Measurements from ENCODE around the gene UBE2Q1.
"Not testable (repeated sequence)": the region's sequence is repeated elsewhere in the genome, so short reads cannot be mapped to it uniquely, and the experiment has no call there.

The UBE2Q1 gene

DNA sequence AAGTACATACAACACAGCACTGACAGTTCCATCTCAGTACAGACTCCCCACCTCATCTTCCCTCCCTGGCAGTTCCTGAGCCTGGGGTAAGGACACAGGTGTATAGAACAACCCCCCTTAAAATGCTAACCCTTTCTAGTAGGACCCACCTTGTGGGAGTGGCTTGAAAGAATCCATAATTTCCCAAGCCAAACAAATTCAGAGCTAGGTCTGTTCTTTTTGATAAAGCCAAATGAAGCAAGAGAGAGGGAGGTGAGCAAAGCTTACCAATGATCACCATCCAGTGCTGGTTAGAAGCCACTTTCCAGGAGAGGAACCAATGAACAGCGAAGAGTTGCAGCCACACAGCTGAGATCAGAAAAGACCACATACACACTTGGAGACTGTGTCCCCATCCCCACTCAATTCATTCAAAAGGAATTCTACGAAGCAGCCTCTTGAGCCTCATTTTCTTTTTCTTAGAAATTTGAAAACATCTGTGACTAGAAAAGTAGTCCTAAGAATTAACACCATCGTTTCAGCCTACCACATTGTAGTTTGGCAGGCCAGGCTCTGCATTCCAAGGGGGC lies 9.2 kb downstream of the UBE2Q1 start:
- DNase-seq = no peak

DNA sequence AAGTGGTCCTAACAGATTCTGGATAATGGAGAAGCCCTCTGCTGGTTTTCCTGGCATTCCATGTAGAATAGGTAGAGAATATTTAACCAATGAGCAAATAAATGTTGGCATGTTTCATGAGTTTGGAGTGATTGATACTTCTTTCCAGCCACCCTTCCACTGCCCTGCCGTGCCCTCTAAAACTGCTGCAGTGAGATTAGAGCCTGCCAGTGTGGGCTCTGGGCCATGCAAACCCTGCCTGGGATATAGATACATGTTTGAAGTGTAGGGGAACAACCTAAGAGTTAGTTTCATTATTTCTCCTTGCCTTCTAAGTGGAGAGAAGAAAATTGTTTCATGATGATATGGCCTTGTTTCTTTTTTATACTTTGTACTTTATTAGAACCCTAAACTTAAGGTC lies 10.4 kb downstream of the UBE2Q1 start:
- DNase-seq = no peak

GRCh38 chr1:154547105-154547732 lies 11.2 kb downstream of the UBE2Q1 start:
- DNase-seq = no peak

DNA sequence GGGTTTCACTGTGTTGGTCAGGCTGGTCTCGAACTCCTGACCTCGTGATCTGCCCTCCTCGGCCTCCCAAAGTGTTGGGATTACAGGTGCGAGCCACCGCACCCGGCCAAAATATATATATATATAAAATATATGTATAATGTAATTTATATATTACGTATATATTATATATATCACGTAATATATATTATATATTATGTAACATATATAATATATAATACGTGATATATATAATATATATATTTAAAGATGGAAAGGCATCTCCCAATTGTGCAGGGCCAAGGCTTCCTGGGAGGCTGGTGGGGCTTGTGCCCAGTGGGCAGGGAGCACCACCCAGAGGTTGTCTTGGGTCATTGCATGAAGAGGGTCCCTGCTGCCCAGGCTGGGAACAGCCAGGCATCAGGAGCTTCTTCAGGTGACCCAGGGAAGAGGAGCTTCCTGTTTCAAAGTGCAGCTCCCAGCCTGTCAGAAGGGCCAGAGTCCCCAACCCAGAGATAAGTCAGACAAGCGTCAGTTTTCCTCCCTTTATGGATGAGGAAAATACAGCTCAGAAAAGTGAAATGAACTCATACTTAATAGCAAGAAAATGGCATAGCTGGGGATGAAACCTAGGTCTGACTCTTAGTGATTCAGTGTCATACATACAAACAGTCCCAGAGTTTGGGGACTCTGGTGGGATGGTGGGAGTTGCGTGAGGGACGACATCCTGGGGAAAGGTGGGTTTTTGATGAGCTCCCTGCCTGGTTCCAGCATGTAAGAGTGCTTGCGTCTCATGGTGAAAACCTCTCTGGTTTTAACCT lies 12.0 kb downstream of the UBE2Q1 start:
- no peak for DNase-seq

- no peak for DNase-seq
Measured at GRCh38 chr1:154541231-154541630, 17.2 kb downstream of the UBE2Q1 start.

DNA sequence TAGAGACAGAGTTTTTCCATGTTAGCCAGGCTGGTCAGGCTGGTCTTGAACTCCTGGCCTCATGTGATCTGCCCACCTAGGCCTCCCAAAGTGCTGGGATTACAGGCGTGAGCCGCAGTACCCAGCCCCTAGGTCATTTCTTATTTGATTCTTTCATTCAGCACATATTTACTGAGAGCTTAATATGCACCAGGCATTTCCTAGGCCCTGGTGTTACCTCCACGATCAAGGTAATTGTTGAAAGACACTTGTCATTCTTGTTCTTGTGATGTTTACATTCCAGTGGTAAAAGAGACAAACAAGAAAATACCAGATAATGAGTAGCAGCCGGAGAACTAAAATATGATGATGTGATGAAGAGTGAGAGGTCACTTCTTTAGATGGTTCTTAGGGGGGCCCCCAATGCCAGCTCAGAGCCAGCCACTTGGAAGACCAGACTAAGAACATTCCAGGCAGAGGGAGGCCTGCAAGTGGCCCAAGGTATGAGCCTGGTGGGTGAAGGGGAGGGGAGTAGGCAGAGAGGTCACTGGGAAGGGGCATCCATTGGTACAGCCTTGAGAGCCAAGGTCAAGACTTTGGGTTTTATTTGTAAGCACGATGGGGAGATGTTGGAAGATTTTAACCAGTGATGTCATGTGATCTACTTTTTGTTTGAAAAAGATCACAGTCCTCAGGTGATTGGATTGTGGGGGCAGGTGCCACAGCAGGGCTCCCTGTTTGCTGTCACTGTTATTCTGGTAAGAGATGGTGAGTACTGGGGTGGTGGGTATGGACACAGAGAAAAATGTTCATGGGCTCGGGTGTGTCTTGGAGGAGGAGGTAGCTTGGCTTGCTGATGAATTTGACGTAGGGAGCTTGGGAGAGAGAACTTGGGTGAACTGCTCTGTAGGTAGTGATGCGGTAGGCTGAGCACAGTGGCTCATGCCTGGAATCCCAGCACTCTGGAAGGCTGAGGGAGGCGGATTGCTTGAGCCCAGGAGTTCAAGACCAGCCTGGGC lies 18.7 kb downstream of the UBE2Q1 start:
- no peak for DNase-seq

GRCh38 chr1:154536570-154536969 lies 21.9 kb downstream of the UBE2Q1 start:
- DNase-seq = no peak

GRCh38 chr1:154533952-154534844 lies 24.3 kb downstream of the UBE2Q1 start:
- no peak for DNase-seq

DNA sequence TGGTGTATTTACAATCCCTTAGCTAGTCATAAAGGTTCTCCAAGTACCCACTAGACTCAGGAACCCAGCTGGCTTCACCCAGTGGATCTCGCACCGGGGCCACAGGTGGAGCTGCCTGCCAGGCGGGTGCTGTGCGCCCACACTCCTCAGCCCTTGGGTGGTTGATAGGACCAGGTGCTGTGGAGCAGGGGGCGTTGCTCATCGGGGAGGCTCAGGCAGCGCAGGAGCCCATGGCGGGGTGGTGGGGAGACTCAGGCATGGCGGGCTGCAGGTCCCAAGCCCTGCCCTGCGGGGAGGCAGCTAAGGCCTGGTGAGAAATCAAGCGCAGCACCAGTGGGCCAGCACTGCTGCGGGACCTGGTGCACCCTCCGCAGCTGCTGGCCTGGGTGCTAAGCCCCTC lies 26.5 kb downstream of the UBE2Q1 start:
- not testable (repeated sequence) for DNase-seq

- no peak for DNase-seq
Measured at GRCh38 chr1:154529308-154529707, 29.2 kb downstream of the UBE2Q1 start.

DNA sequence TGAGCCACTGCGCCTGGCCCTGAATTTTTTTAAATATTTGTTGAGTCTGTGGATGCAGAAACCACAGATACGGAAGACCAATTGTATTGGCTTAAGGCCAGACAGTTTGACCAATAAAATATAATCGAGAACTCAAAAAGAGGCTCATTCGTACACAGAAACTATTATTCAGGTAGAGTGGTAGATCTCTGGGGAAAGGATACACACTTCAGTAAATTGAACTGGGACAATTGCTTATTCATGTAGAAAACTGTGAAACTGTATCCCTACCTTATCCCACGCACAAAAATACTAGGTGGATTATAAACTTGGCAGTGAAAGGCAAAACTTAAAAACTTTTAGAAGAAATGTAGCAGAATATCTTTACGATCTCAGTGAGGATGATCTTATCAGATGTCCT lies 31.3 kb downstream of the UBE2Q1 start:
- DNase-seq = no peak

- DNase-seq = no peak
Measured at GRCh38 chr1:154524881-154525280, 33.6 kb downstream of the UBE2Q1 start.

GRCh38 chr1:154521695-154522094 lies 36.8 kb downstream of the UBE2Q1 start:
- DNase-seq = no peak

GRCh38 chr1:154520333-154520732 lies 38.1 kb downstream of the UBE2Q1 start:
- no peak for DNase-seq

GRCh38 chr1:154519591-154519991 lies 38.9 kb downstream of the UBE2Q1 start:
- no peak for DNase-seq

DNA sequence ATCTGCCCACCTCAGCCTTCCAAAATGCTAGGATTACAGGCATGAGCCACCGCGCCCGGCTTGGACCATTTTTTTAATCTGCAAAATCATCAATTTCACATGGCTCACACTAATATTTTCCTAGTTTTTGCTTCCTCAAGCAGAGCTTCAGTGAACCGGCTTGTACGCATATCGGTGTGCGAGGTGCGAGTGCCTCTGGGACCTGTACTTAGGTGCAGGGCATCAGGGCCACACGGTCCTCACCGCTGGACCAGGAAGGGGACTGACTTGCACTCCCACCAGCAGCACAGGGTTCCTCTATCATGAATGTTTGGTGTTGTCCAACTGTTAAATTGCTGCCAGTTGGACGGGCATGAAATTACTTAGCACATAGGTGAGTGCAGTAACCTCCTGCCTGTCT lies 40.8 kb downstream of the UBE2Q1 start:
- DNase-seq = no peak

DNA sequence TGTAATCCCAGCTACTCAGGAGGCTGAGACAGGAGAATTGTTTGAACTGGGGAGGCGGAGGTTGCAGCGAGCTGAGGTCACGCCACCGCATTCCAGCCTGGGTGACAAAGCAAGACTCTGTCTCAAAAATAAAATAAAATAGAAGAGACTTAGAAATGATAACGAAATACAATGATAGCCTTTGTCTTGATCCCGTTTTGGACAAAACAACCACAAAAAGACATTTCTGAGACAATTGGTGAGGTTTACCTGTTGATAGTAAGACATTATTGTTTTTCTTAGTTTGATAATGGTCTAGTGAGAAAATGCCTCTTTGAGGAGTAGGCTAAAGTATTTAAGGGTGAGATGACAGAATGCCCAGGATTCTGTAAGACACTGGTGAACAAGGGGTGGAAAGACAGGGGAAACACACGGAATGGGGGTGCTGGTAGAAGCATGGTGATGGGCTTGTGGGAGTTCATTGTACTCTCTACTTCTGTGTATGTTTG lies 44.4 kb downstream of the UBE2Q1 start:
- DNase-seq = no peak

- DNase-seq = no peak
Measured at GRCh38 chr1:154512760-154513159, 45.7 kb downstream of the UBE2Q1 start.

DNA sequence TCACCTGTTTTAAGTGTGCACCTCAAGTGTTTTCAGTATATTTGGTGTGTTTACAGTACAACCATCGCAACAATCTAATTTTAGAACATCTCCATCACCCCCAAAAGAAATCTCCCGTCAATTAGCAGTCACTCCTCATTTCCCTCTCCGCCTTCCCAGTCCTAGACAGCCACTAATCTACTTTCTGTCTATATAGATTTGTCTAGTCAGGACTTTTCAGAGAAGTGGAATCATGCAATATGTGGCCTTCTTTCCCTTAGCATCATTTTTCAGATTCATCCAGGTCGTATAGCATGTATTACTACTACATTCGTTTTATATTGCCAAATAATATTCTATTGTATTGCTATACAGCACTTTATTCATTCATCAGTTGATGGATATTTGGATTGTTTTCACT lies 54.6 kb downstream of the UBE2Q1 start:
- DNase-seq = no peak

- no peak for DNase-seq
Measured at GRCh38 chr1:154502744-154503115, 55.7 kb downstream of the UBE2Q1 start.

DNA sequence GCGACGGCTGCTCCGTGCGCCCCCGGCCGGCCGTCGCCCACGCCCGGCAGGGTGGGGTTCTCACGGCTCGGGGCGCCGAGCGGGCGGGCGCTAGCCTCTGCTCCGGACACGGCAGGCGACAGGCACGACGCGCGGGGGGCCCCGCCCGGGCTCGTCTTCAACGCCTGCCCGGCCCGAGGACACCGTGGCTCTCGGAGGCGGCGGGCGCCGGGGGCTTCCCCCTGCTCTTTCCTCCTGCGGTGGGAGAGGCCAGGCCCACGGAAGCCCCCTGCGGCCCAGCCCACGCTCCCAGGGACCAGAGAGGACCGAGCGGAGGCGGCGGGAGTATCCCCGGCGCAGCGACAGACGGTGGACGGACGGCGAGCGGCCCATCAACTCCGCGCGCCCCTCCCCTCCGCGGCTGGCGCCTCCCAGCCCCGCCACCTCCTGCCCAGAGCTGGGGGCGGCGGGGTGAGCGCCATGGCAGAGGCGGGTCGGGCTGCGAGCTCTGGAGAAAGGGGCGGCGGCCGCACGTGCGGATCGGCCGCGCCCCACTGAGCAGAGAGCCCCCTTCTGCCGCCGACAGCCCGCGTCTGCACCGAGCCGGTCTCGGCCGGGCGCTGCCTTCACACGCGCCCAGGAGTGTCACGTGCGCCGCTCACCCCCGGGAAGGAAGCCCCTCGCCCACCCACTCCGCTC lies 56.3 kb downstream of the UBE2Q1 start, which contains the start of the genes SHE and TDRD10:
Gene SHE (minus strand): TSS at position 347 of the 678 bp plus-strand sequence. CDS start 386 bp downstream, outside the sequence.
Gene TDRD10 (plus strand): TSS at position 154 of the 678 bp plus-strand sequence. CDS start 4,685 bp downstream, outside the sequence.
- DNase-seq = peak; percentile 28
